Hepatocyte (in vitro differentiated cells): ENCODE results near the gene UBXN6. TPM values are rescaled to one million over a fixed set of nuclear protein-coding genes. Genes with fewer than 3 reads are reported as not detected.
A peak's percentile ranks its signal among the peaks of the same experiment; 100 is the strongest.

Experiments used
- DNase-seq: peaks from one replicate; pipeline ENCODE4 v3.0.0-alpha.2; 2016; ENCODE audit warnings: low spot score
- H2AFZ ChIP-seq: fragments of 200-600 bp; sonication (generic); 2 replicates; pipeline ENCODE4 v1.6.0; 2016; ENCODE audit warnings: antibody characterized with exemption, mild to moderate bottlenecking
- H3K27ac ChIP-seq: fragments of 200-600 bp; sonication (generic); 2 replicates; pipeline ENCODE4 v1.5.1; 2016; ENCODE audit warnings: mild to moderate bottlenecking
- H3K27me3 ChIP-seq: fragments of 200-600 bp; sonication (generic); 2 replicates; pipeline ENCODE4 v1.6.1; 2016
- H3K36me3 ChIP-seq: fragments of 200-600 bp; sonication (generic); replicated peaks from 2 replicates; pipeline ENCODE4 v1.5.1; 2016; ENCODE audit warnings: low read depth; ENCODE audit not compliant: insufficient read depth
- H3K4me1 ChIP-seq: fragments of 200-600 bp; sonication (generic); 2 replicates; pipeline ENCODE4 v1.5.1; 2016; ENCODE audit warnings: mild to moderate bottlenecking, moderate library complexity; ENCODE audit not compliant: insufficient read depth
- H3K4me2 ChIP-seq: fragments of 200-600 bp; sonication (generic); 2 replicates; pipeline ENCODE4 v1.6.0; 2016
- H3K4me3 ChIP-seq: fragments of 200-600 bp; sonication (generic); 2 replicates; pipeline ENCODE4 v1.5.1; 2016; ENCODE audit warnings: mild to moderate bottlenecking
- H3K79me2 ChIP-seq: fragments of 200-600 bp; sonication (generic); 2 replicates; pipeline ENCODE4 v1.6.0; 2017; ENCODE audit warnings: mild to moderate bottlenecking
- H3K9me2 ChIP-seq: fragments of 200-600 bp; sonication (generic); replicated peaks from 2 replicates; pipeline ENCODE4 v1.6.0; 2017; ENCODE audit warnings: mild to moderate bottlenecking; ENCODE audit not compliant: insufficient read depth
- H3K9me3 ChIP-seq: fragments of 200-600 bp; sonication (generic); 2 replicates; pipeline ENCODE4 v1.5.1; 2016; ENCODE audit warnings: low read depth, mild to moderate bottlenecking
- H4K20me1 ChIP-seq: fragments of 200-600 bp; sonication (generic); 2 replicates; pipeline ENCODE4 v1.6.0; 2016; ENCODE audit warnings: mild to moderate bottlenecking; ENCODE audit not compliant: insufficient read depth, poor library complexity, severe bottlenecking
- EZH2 ChIP-seq: fragments of 200-600 bp; sonication (generic); IDR thresholded peaks from 2 replicates; pipeline ENCODE4 v1.6.1; 2016; ENCODE audit warnings: antibody characterized with exemption, mild to moderate bottlenecking, borderline replicate concordance
- EZH2phosphoT487 ChIP-seq: fragments of 200-600 bp; sonication (generic); IDR thresholded peaks from one replicate; pipeline ENCODE4 v1.6.1; 2018; ENCODE audit warnings: antibody characterized with exemption, mild to moderate bottlenecking, low read depth, moderate library complexity; ENCODE audit not compliant: unreplicated experiment, severe bottlenecking
- WGBS: methylation state at CpG from one replicate; pipeline ENCODE4 v1.1.6; 2016; ENCODE audit warnings: low lambda C conversion rate; ENCODE audit errors: missing lambda C conversion rate; 5-methylcytosine and 5-hydroxymethylcytosine counted together
- polyA plus RNA-seq: library from polyadenylated mRNA; unstranded; fragments of >200 nt; fragmentation: Nextera tagmentation; extraction: Ambion mirVana; gene quantifications from 2 replicates; pipeline ENCODE4 v1.2.1, GENCODE V29; 2016
- total RNA-seq: library from RNA; depleted of rRNA; stranded (reverse); fragments of >200 nt; gene quantifications from 2 replicates; pipeline ENCODE4 v1.2.3, GENCODE V29; 2014
- TF ChIP-seq, protein P1 (sequence below): fragments of 200-600 bp; sonication (generic); IDR thresholded peaks from 2 replicates; pipeline ENCODE4 v1.5.1; 2016; ENCODE audit warnings: antibody characterized with exemption, mild to moderate bottlenecking; ENCODE audit not compliant: poor library complexity

The UBXN6 gene
- total and polyA plus RNA-seq, 2 experiments from 2014 or later, result 36.8 to 88.6 TPM

GRCh38 chr19:4425537-4425936 is 32.1 kb downstream of the UBXN6 start:
- TF ChIP-seq, protein P1, sequence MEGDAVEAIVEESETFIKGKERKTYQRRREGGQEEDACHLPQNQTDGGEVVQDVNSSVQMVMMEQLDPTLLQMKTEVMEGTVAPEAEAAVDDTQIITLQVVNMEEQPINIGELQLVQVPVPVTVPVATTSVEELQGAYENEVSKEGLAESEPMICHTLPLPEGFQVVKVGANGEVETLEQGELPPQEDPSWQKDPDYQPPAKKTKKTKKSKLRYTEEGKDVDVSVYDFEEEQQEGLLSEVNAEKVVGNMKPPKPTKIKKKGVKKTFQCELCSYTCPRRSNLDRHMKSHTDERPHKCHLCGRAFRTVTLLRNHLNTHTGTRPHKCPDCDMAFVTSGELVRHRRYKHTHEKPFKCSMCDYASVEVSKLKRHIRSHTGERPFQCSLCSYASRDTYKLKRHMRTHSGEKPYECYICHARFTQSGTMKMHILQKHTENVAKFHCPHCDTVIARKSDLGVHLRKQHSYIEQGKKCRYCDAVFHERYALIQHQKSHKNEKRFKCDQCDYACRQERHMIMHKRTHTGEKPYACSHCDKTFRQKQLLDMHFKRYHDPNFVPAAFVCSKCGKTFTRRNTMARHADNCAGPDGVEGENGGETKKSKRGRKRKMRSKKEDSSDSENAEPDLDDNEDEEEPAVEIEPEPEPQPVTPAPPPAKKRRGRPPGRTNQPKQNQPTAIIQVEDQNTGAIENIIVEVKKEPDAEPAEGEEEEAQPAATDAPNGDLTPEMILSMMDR, result no peak
- no peak for TF ChIP-seq EZH2phosphoT487
- no peak for TF ChIP-seq EZH2
- no peaks in the 10 kb centered on the region for H3K9me2 ChIP-seq
- H3K4me2 ChIP-seq, result no peak overlapping the region
- WGBS, result 95% methylated on average over 6 of the region's 6 CpGs
- no peaks in the 10 kb centered on the region for H4K20me1 ChIP-seq
- H2AFZ ChIP-seq, result no peak overlapping the region
- no peak overlapping the region for H3K27ac ChIP-seq
- no peaks in the 10 kb centered on the region for H3K4me1 ChIP-seq
- DNase-seq, result no peak
- no peaks in the 10 kb centered on the region for H3K36me3 ChIP-seq
- H3K4me3 ChIP-seq, result no peak overlapping the region
- no peaks in the 10 kb centered on the region for H3K9me3 ChIP-seq
- no peaks in the 10 kb centered on the region for H3K79me2 ChIP-seq
- H3K27me3 ChIP-seq, result no peaks in the 10 kb centered on the region

DNA sequence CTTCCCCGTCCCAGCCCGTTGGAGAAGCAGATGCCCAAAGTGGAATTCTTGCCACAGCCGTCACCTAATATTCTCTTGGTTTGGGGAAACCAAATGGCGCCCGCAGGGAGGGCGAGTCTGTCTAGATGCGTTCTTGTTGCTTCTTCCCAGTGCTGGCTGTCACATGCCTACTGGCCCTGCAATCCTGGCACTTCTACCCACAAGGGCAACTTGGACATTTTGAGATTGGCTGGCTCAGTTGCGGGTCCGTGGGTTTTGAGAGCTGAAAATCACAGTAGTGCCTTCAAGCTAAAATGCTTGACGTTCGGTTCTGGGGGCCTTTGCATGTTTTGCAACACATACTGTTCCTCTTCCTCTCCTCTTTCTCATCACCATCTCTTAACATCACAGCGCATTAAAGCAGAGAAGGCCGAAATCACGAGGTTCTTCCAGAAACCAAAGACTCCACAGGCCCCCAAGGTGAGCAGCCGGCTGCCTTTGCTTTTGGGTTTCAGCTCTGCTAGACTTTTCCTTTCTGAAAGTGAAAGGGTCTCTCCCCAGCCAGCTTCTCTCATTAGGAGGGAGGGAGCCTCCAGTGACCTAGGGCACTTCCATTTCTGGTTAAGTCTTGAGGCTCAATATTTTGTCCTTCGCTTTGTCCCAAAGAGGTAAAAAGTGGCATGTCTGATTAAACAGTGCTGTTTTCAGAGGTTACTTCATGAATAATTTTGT is 34.0 kb downstream of the UBXN6 start:
- Histone ChIP-seq H3K4me3 (no peak overlapping the region), H3K4me1 (no peaks in the 10 kb centered on the region), H3K9me2 (no peaks in the 10 kb centered on the region), H3K27me3 (no peaks in the 10 kb centered on the region), H3K79me2 (no peaks in the 10 kb centered on the region), H3K36me3 (no peaks in the 10 kb centered on the region), H2AFZ (no peak overlapping the region), H3K4me2 (no peak overlapping the region), H3K27ac (no peak overlapping the region), H3K9me3 (no peaks in the 10 kb centered on the region), H4K20me1 (no peaks in the 10 kb centered on the region)
- TF ChIP-seq, protein P1, result no peak
- no peak for TF ChIP-seq EZH2
- TF ChIP-seq EZH2phosphoT487, result no peak
- WGBS, result 99% methylated on average over 16 of the region's 16 CpGs
- DNase-seq, result no peak

DNA sequence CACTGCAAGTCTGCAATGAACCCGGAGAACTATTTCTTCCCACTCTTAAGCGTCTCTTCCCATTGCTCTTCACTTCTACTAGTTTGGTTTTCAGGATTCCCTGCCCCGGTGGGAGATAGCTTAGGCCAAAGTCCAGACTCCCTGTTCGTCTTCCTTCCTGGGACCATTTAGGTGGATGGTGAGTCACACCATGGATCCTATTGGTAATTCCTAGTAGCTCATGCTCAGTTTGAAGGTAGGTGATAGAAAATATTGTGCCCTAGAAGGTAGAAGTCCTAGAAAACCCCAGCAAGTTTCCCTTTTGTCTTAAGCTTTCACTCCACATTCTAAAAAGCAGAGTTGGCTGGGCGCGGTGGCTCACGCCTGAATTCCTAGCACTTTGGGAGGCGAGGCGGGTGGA is 41.3 kb downstream of the UBXN6 start:
- H4K20me1 ChIP-seq, result no peaks in the 10 kb centered on the region
- no peak for DNase-seq
- WGBS, result 89% methylated on average over 9 of the region's 9 CpGs

More for the DNA sequence above, 41.3 kb downstream of the UBXN6 start:
- no peak overlapping the region for H3K4me2 ChIP-seq
- H3K36me3 ChIP-seq, result no peaks in the 10 kb centered on the region
- no peaks in the 10 kb centered on the region for H3K27me3 ChIP-seq
- TF ChIP-seq, protein P1, result no peak
- TF ChIP-seq EZH2phosphoT487 (no peak), EZH2 (no peak)
- H3K4me3 ChIP-seq, result no peak overlapping the region
- H3K27ac ChIP-seq, result peak overlapping the region; percentile 17
- H3K9me2 ChIP-seq, result no peaks in the 10 kb centered on the region
- H3K4me1 ChIP-seq, result peaks cover 15% of the 10 kb centered on the region
- no peak overlapping the region for H2AFZ ChIP-seq
- H3K79me2 ChIP-seq, result peaks cover 12% of the 10 kb centered on the region
- no peaks in the 10 kb centered on the region for H3K9me3 ChIP-seq
